ENCODE measurements around the gene TGIF1. TPM values are rescaled to one million over a fixed set of nuclear protein-coding genes. Genes with fewer than 3 reads are reported as not detected.

The TGIF1 gene
- polyA plus RNA-seq, 1 donor from 2014 or later = 3.6 TPM

DNA sequence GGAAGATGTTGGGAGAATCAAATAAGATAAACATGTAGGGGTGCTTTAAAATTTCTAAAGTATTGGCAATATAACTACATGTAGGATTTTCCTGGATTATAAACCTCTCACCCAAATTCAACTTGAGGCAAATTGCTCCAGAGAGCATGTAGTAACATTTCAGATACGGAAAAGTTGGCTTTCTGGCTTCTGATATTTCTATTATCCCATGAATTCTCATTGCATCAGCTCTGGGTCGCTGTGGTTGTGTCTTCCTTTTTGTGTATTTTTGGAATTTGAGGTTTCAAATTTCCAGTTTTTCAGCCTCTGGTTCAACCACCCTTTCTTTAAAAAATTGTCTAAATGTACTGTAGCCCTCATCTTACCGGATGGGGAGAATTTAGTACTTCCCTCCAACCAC lies 32.3 kb downstream of the TGIF1 start:
- H3K4me2 ChIP-seq (ENCODE audit: low read length) = no peak overlapping the region
- no peaks in the 10 kb centered on the region for H3F3A ChIP-seq (ENCODE audit: insufficient read depth, low read length, poor library complexity, severe bottlenecking)
- H3K27me3 ChIP-seq (ENCODE audit: insufficient read depth, low read depth, low read length) = no peaks in the 10 kb centered on the region
- H3K79me2 ChIP-seq (replicated peaks; ENCODE audit: insufficient read depth, low read length) = no peaks in the 10 kb centered on the region
- no peaks in the 10 kb centered on the region for H4K20me1 ChIP-seq (ENCODE audit: insufficient read depth)
- no peak overlapping the region for H2AFZ ChIP-seq (ENCODE audit: low read depth, low read length)
- no peak overlapping the region for H3K9ac ChIP-seq (ENCODE audit: low read length)
- no peaks in the 10 kb centered on the region for H3K9me2 ChIP-seq (ENCODE audit: insufficient read depth, low read length)
- H3K9me3 ChIP-seq (ENCODE audit: low read length) = no peaks in the 10 kb centered on the region
- no peaks in the 10 kb centered on the region for H3K36me3 ChIP-seq (ENCODE audit: insufficient read depth, low read length)
- no peak for TF ChIP-seq REST (IDR thresholded peaks at IDR 0.05; ENCODE audit: borderline replicate concordance)
- H3K27ac ChIP-seq (ENCODE audit: low read length) = no peak overlapping the region
- no peak overlapping the region for H3K4me3 ChIP-seq (ENCODE audit: low read length)

GRCh38 chr18:3485153-3486149 lies 35.5 kb downstream of the TGIF1 start:
- Histone ChIP-seq H3K36me3 (ENCODE audit: insufficient read depth, low read length) (no peaks in the 10 kb centered on the region), H3K9me3 (ENCODE audit: low read length) (no peaks in the 10 kb centered on the region), H3F3A (ENCODE audit: insufficient read depth, low read length, poor library complexity, severe bottlenecking) (no peaks in the 10 kb centered on the region), H3K9me2 (ENCODE audit: insufficient read depth, low read length) (no peaks in the 10 kb centered on the region), H4K20me1 (ENCODE audit: insufficient read depth) (no peaks in the 10 kb centered on the region), H3K4me3 (ENCODE audit: low read length) (no peak overlapping the region), H2AFZ (ENCODE audit: low read depth, low read length) (no peak overlapping the region), H3K9ac (ENCODE audit: low read length) (no peak overlapping the region), H3K79me2 (replicated peaks; ENCODE audit: insufficient read depth, low read length) (no peaks in the 10 kb centered on the region), H3K4me2 (ENCODE audit: low read length) (no peak overlapping the region), H3K27ac (ENCODE audit: low read length) (no peak overlapping the region), H3K27me3 (ENCODE audit: insufficient read depth, low read depth, low read length) (no peaks in the 10 kb centered on the region)
- TF ChIP-seq MXI1 (conservative IDR thresholded peaks at IDR 0.05; ENCODE audit: poor library complexity, severe bottlenecking) = no peak
- TF ChIP-seq SMC3 (conservative IDR thresholded peaks at IDR 0.05; ENCODE audit: poor library complexity) = no peak
- TF ChIP-seq EZH2 (IDR thresholded peaks at IDR 0.05; ENCODE audit: borderline replicate concordance, insufficient read depth, low read length, poor library complexity, severe bottlenecking) = no peak
- no peak for TF ChIP-seq POLR2AphosphoS5 (IDR thresholded peaks at IDR 0.05)
- no peak for TF ChIP-seq EP300 (conservative IDR thresholded peaks at IDR 0.05; ENCODE audit: poor library complexity, severe bottlenecking)
- no peak for TF ChIP-seq RAD21 (conservative IDR thresholded peaks at IDR 0.05)

- Histone ChIP-seq H3K27ac (ENCODE audit: low read length) (no peak overlapping the region), H3K4me2 (ENCODE audit: low read length) (no peak overlapping the region), H2AFZ (ENCODE audit: low read depth, low read length) (no peak overlapping the region), H3K9me3 (ENCODE audit: low read length) (no peaks in the 10 kb centered on the region), H4K20me1 (ENCODE audit: insufficient read depth) (no peaks in the 10 kb centered on the region), H3K36me3 (ENCODE audit: insufficient read depth, low read length) (no peaks in the 10 kb centered on the region), H3K9me2 (ENCODE audit: insufficient read depth, low read length) (no peaks in the 10 kb centered on the region), H3K27me3 (ENCODE audit: insufficient read depth, low read depth, low read length) (no peaks in the 10 kb centered on the region), H3K4me3 (ENCODE audit: low read length) (no peak overlapping the region), H3K9ac (ENCODE audit: low read length) (no peak overlapping the region), H3F3A (ENCODE audit: insufficient read depth, low read length, poor library complexity, severe bottlenecking) (no peaks in the 10 kb centered on the region), H3K79me2 (replicated peaks; ENCODE audit: insufficient read depth, low read length) (no peaks in the 10 kb centered on the region)
- TF ChIP-seq EP300 (conservative IDR thresholded peaks at IDR 0.05; ENCODE audit: poor library complexity, severe bottlenecking) = no peak
- TF ChIP-seq MXI1 (conservative IDR thresholded peaks at IDR 0.05; ENCODE audit: poor library complexity, severe bottlenecking) = no peak
These were observed 36.5 kb downstream of the TGIF1 start for GRCh38 chr18:3486512-3486911.

All from neural cell (in vitro differentiated cells).